Measurements from ENCODE around the gene ZNF30.
"Not testable (repeated sequence)": the region's sequence is repeated elsewhere in the genome, so short reads cannot be mapped to it uniquely, and the experiment has no call there.

The ZNF30 gene

DNA sequence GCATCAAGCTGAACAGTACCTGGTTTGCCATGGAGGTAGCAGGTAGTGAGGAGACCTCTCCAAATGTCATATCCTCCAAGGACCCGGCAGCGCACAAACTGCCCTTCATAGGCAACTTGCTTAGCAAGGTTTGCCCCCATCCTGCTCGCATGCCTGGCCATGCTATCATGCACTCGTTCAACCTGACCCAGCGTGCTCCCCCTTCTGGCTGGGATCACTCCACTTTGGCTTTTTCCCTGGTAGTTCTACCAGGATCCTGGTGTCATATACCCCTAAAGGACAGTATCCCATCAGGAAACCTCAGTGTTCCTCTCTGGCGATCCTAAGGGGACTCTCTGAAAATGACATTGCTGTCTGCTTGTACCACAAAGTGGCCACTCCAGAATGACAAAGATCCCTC is 38.6 kb upstream of the ZNF30 start:
- Histone ChIP-seq H3K79me2 (ENCODE audit: low read length) (no peaks in the 10 kb centered on the region), H3K27me3 (ENCODE audit: low read depth, low read length) (no peaks in the 10 kb centered on the region; the same call in 1 of the 2 replicates), H3K27ac (ENCODE audit: low read length) (no peak overlapping the region), H4K20me1 (ENCODE audit: insufficient read depth, low read length) (no peaks in the 10 kb centered on the region), H2AFZ (ENCODE audit: low read depth, low read length) (no peak overlapping the region), H3K4me2 (ENCODE audit: low read length) (no peak overlapping the region), H3K36me3 (replicated peaks; ENCODE audit: low read depth, low read length) (no peaks in the 10 kb centered on the region), H3K9ac (ENCODE audit: low read length) (no peak overlapping the region), H3K4me1 (ENCODE audit: low read length) (no peaks in the 10 kb centered on the region), H3K4me3 (ENCODE audit: low read length) (no peak overlapping the region), H3K9me3 (ENCODE audit: insufficient read depth, low read length) (no peaks in the 10 kb centered on the region)
- no peak for TF ChIP-seq EZH2phosphoT487 (IDR thresholded peaks at IDR 0.05; ENCODE audit: low read depth)
- TF ChIP-seq, protein P1, sequence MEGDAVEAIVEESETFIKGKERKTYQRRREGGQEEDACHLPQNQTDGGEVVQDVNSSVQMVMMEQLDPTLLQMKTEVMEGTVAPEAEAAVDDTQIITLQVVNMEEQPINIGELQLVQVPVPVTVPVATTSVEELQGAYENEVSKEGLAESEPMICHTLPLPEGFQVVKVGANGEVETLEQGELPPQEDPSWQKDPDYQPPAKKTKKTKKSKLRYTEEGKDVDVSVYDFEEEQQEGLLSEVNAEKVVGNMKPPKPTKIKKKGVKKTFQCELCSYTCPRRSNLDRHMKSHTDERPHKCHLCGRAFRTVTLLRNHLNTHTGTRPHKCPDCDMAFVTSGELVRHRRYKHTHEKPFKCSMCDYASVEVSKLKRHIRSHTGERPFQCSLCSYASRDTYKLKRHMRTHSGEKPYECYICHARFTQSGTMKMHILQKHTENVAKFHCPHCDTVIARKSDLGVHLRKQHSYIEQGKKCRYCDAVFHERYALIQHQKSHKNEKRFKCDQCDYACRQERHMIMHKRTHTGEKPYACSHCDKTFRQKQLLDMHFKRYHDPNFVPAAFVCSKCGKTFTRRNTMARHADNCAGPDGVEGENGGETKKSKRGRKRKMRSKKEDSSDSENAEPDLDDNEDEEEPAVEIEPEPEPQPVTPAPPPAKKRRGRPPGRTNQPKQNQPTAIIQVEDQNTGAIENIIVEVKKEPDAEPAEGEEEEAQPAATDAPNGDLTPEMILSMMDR (IDR thresholded peaks at IDR 0.05; ENCODE audit: low read depth, low read length): no peak

DNA sequence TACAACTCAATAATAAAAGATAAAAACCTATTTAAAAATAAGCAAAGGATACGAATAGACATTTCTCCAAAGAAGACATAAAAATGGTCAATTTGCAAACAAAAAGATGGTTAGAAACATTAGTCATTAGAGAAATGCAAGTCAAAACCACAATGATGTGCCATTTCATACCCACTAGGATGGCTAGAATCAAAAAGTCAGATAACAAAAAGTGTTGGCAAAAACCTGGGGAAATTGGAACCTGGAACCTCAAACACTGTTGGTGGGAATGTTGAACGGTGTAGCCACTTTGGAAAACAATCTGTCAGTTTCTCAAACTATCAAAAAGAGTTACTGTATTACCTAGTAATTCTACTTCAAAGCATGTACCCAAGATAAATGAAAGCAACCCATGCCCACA is 26.5 kb upstream of the ZNF30 start:
- TF ChIP-seq, protein P1 (IDR thresholded peaks at IDR 0.05; ENCODE audit: low read depth, low read length): no peak
- no peak for TF ChIP-seq EZH2phosphoT487 (IDR thresholded peaks at IDR 0.05; ENCODE audit: low read depth)
- no peak overlapping the region for H2AFZ ChIP-seq (ENCODE audit: low read depth, low read length)
- H3K4me1 ChIP-seq (ENCODE audit: low read length): no peaks in the 10 kb centered on the region
- H3K36me3 ChIP-seq (replicated peaks; ENCODE audit: low read depth, low read length): no peaks in the 10 kb centered on the region
- H3K79me2 ChIP-seq (ENCODE audit: low read length): no peaks in the 10 kb centered on the region
- no peaks in the 10 kb centered on the region for H4K20me1 ChIP-seq (ENCODE audit: insufficient read depth, low read length)
- H3K4me3 ChIP-seq (ENCODE audit: low read length): no peak overlapping the region
- H3K9me3 ChIP-seq (ENCODE audit: insufficient read depth, low read length): 0 out of 2 replicates have a peak, but pooled peaks cover 3% of the 10 kb centered on the region
- H3K9ac ChIP-seq (ENCODE audit: low read length): no peak overlapping the region
- no peaks in the 10 kb centered on the region; the same call in 1 of the 2 replicates for H3K27me3 ChIP-seq (ENCODE audit: low read depth, low read length)
- no peak overlapping the region for H3K27ac ChIP-seq (ENCODE audit: low read length)
- H3K4me2 ChIP-seq (ENCODE audit: low read length): no peak overlapping the region

DNA sequence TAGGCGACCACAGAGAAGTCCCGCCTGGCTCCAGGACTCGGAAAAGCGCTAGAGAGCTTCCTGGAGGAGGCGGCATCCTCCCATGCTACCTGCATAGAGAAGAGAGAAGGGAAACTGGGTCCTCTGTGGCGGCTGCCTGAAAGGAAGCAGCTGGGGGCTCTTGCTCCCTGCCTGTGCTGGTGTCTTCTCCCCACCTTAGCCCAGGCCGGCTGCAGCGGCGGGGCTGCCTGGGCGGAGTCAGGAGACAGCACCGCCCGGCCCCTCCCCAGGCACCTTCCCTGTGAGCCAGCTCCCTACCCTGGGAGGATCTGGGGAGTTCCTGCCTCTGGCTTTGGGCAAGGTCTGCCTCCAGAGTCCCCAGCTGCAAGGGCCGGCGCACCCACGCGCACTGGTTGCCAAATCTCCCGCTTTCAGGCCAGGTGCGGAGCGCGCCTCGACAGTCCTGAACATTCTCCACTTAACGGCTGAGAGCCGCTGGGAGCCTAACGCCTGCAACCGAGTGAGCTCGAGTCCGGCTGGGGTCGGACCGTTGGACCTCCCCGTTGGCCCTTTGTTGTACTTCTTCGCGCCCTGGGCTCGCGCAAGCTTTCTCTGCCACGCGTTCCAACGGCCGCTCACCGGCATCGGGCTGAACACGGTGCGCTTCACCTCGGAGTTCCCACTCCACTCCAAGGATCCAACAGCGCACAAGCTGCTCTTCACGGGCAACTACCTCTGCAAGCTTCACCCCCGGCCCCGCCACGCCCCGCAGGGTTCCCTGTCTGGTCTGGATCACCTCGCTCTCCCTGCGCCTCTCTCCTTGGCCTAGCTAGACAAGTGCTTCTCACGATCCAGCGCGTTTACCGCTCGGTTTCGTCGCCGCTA is 21.8 kb upstream of the ZNF30 start:
- TF ChIP-seq, protein P1 (IDR thresholded peaks at IDR 0.05; ENCODE audit: low read depth, low read length): no peak
- no peak for TF ChIP-seq EZH2phosphoT487 (IDR thresholded peaks at IDR 0.05; ENCODE audit: low read depth)
- no peaks in the 10 kb centered on the region for H3K79me2 ChIP-seq (ENCODE audit: low read length)
- H3K4me3 ChIP-seq (ENCODE audit: low read length): no peak overlapping the region
- no peaks in the 10 kb centered on the region for H3K4me1 ChIP-seq (ENCODE audit: low read length)
- no peaks in the 10 kb centered on the region for H3K36me3 ChIP-seq (replicated peaks; ENCODE audit: low read depth, low read length)
- H2AFZ ChIP-seq (ENCODE audit: low read depth, low read length): no peak overlapping the region
- H3K9me3 ChIP-seq (ENCODE audit: insufficient read depth, low read length): no peaks in the 10 kb centered on the region
- no peaks in the 10 kb centered on the region for H3K27me3 ChIP-seq (ENCODE audit: low read depth, low read length)
- H3K9ac ChIP-seq (ENCODE audit: low read length): no peak overlapping the region
- no peak overlapping the region for H3K4me2 ChIP-seq (ENCODE audit: low read length)
- no peaks in the 10 kb centered on the region for H4K20me1 ChIP-seq (ENCODE audit: insufficient read depth, low read length)
- H3K27ac ChIP-seq (ENCODE audit: low read length): no peak overlapping the region

DNA sequence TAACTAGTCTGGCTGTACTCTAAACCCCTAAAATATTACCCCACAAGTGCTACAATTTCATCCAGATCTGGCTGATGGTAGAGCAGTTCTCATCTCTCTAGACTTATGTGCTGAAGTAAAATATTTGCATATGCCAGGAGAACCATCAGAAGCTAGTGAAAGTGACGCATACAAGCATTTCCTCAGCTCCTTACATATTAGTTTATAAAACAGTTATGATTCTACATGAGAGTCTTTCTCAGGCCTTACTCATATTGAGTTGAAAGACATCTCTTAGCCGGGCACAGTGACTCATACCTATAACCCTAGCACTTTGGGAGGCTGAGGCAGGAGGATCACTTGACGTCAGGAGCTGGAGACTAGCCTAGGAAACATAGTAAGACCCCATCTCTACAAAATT is 15.9 kb upstream of the ZNF30 start:
- Histone ChIP-seq H3K4me1 (ENCODE audit: low read length) (no peaks in the 10 kb centered on the region), H2AFZ (ENCODE audit: low read depth, low read length) (no peak overlapping the region), H4K20me1 (ENCODE audit: insufficient read depth, low read length) (no peaks in the 10 kb centered on the region), H3K27ac (ENCODE audit: low read length) (no peak overlapping the region), H3K27me3 (ENCODE audit: low read depth, low read length) (no peaks in the 10 kb centered on the region), H3K9ac (ENCODE audit: low read length) (no peak overlapping the region), H3K9me3 (ENCODE audit: insufficient read depth, low read length) (no peaks in the 10 kb centered on the region), H3K4me2 (ENCODE audit: low read length) (no peak overlapping the region), H3K36me3 (replicated peaks; ENCODE audit: low read depth, low read length) (no peaks in the 10 kb centered on the region), H3K79me2 (ENCODE audit: low read length) (no peaks in the 10 kb centered on the region), H3K4me3 (ENCODE audit: low read length) (no peak overlapping the region)
- TF ChIP-seq, protein P1 (IDR thresholded peaks at IDR 0.05; ENCODE audit: low read depth, low read length): no peak
- no peak for TF ChIP-seq EZH2phosphoT487 (IDR thresholded peaks at IDR 0.05; ENCODE audit: low read depth)

DNA sequence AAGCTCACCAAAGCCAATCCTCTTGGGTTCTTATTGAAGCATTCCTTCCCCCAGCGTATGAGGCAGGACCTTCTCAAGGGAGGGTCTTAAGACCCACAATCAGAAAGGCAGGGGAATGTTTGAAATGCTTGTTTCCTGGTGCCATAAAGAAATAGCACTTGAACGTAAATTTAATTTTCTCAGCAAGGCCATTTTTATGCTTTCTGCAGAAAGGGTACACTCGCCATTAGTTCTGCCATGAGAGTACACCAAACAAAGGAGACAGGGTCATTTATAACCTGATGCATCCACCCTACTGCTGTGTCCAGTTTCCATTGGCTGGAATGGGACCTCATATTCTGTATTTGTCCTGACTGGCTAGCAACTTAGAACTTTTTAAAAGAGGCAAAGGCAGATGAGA is 9.6 kb upstream of the ZNF30 start:
- H3K4me2 ChIP-seq (ENCODE audit: low read length); H3K79me2 ChIP-seq (ENCODE audit: low read length); H4K20me1 ChIP-seq (ENCODE audit: insufficient read depth, low read length); H2AFZ ChIP-seq (ENCODE audit: low read depth, low read length); H3K4me3 ChIP-seq (ENCODE audit: low read length); H3K9ac ChIP-seq (ENCODE audit: low read length); H3K4me1 ChIP-seq (ENCODE audit: low read length); H3K36me3 ChIP-seq (replicated peaks; ENCODE audit: low read depth, low read length); H3K9me3 ChIP-seq (ENCODE audit: insufficient read depth, low read length); H3K27me3 ChIP-seq (ENCODE audit: low read depth, low read length); H3K27ac ChIP-seq (ENCODE audit: low read length): not testable (repeated sequence)
